CD4-positive, alpha-beta T cell (primary cell): ENCODE data around the gene APOBEC3A. TPM values are rescaled to one million over a fixed set of nuclear protein-coding genes. Genes with fewer than 3 reads are reported as not detected.
"Not testable (repeated sequence)": the region's sequence is repeated elsewhere in the genome, so short reads cannot be mapped to it uniquely, and the experiment has no call there.

Experiments used
- ATAC-seq: fragments of 200-7000 bp; cut with Tn5 transposase; one replicate; pipeline ENCODE4 v1.10.0; 2022; ENCODE audit warnings: mild to moderate bottlenecking; ENCODE audit not compliant: poor library complexity
- CTCF ChIA-PET: fragments of 350-600 bp; sonication (Branson Sonifier 250); formaldehyde crosslinking; loops from one replicate; lab custom pipeline; 2021; ENCODE audit warnings: antibody characterized with exemption, inconsistent platforms; lab: Charles Lee
- POLR2A ChIA-PET: fragments of 350-600 bp; sonication (Branson Sonifier 250); formaldehyde crosslinking; loops from one replicate; lab custom pipeline; 2021; ENCODE audit warnings: antibody characterized with exemption, inconsistent platforms; lab: Charles Lee
- DNase-seq, 14 experiments: peaks; one replicate each; pipeline ENCODE4 v3.0.0-alpha.2; 2013 to 2020; ENCODE audit warnings: mixed read lengths in 2 of 14
- H3K27ac ChIP-seq, 2 donors: one replicate each; pipeline versions ENCODE4 v1.5.1 to v1.7.0; 2013; ENCODE audit warnings: low read length in 2 of 2, low read depth in 1 of 2, mild to moderate bottlenecking in 1 of 2
- H3K27me3 ChIP-seq, 2 experiments: 1 replicate in 1 of 2; 2 replicates in 1 of 2; pipeline versions ENCODE4 v1.6.1 to v1.7.0; 2013; ENCODE audit warnings: low read length in 2 of 2, control low read depth in 1 of 2, mild to moderate bottlenecking in 1 of 2, moderate library complexity in 1 of 2; ENCODE audit not compliant: insufficient read depth in 2 of 2, control insufficient read depth in 1 of 2
- H3K36me3 ChIP-seq: one replicate; pipeline ENCODE4 v1.6.1; 2013; ENCODE audit warnings: low read length, control low read depth; ENCODE audit not compliant: insufficient read depth
- H3K4me1 ChIP-seq: one replicate; pipeline ENCODE4 v1.6.1; 2013; ENCODE audit warnings: low read length, control low read depth; ENCODE audit not compliant: insufficient read depth
- H3K4me3 ChIP-seq: one replicate; pipeline ENCODE4 v1.5.1; 2013; ENCODE audit warnings: mild to moderate bottlenecking, low read length, moderate library complexity
- H3K9me3 ChIP-seq, 2 experiments: 1 replicate in 1 of 2; 2 replicates in 1 of 2; pipeline versions ENCODE4 v1.6.1 to v1.7.0; 2013; ENCODE audit warnings: low read length in 2 of 2, mild to moderate bottlenecking in 2 of 2, control low read depth in 1 of 2, moderate library complexity in 1 of 2; ENCODE audit not compliant: control insufficient read depth in 1 of 2, insufficient read depth in 1 of 2
- H3K27ac Mint-ChIP-seq: one replicate; pipeline ENCODE4 v1.8.0; 2020; ENCODE audit warnings: mixed read lengths
- H3K27me3 Mint-ChIP-seq: one replicate; pipeline ENCODE4 v1.8.0; 2021; ENCODE audit warnings: mixed read lengths
- H3K36me3 Mint-ChIP-seq: one replicate; pipeline ENCODE4 v1.8.0; 2021; ENCODE audit warnings: low read depth, mixed read lengths
- H3K4me1 Mint-ChIP-seq: one replicate; pipeline ENCODE4 v1.8.0; 2021; ENCODE audit warnings: low read depth, mixed read lengths
- H3K4me3 Mint-ChIP-seq: one replicate; pipeline ENCODE4 v1.8.0; 2020; ENCODE audit warnings: mild to moderate bottlenecking, mixed read lengths
- H3K9me3 Mint-ChIP-seq: one replicate; pipeline ENCODE4 v1.8.0; 2020; ENCODE audit warnings: mixed read lengths
- CTCF ChIP-seq: fragments of 200-600 bp; IDR thresholded peaks from one replicate; pipeline ENCODE4 v1.8.0; 2022; ENCODE audit warnings: antibody characterized with exemption, mild to moderate bottlenecking
- intact Hi-C, 2 experiments: fragments of 100-400 bp; cut with DNase I in 1 of 2; cut with micrococcal nuclease in 1 of 2; formaldehyde crosslinking; loops; one replicate each; pipeline versions ENCODE4 v1.15.1 to v1.9.0; 2023 to 2025; cut with DNase I, micrococcal nuclease
- total RNA-seq, 174 experiments: library from RNA in 2 of 174; stranded (reverse) in 2 of 174; gene quantifications; one replicate each; pipeline ENCODE4 v1.2.3 and lab custom pipeline; 2021 to 2026

APOBEC3A gene
- total RNA-seq, 2 experiments from 2014 or later: 0.74 to 1.6 TPM

GRCh38 chr22:38980587-38980986 lies 23.2 kb downstream of the APOBEC3A start:
- CTCF ChIA-PET, ATAC-seq, H3K36me3 ChIP-seq, H3K4me3 ChIP-seq, H3K36me3 Mint-ChIP-seq, H3K27me3 Mint-ChIP-seq, H3K27ac Mint-ChIP-seq, H3K4me3 Mint-ChIP-seq, H3K27me3 ChIP-seq, H3K27ac ChIP-seq, DNase-seq, H3K9me3 Mint-ChIP-seq: not testable (repeated sequence)
- intact Hi-C loops: loop anchor here in 1 of 2 experiments (5.0 kb wide), 1 partner anchor 108 kb away; the partner anchor contains the start of gene CBX6
- H3K4me1 Mint-ChIP-seq: peaks cover 26% of the 10 kb centered on the region
- POLR2A ChIA-PET: interaction anchor here (1.1 kb wide), 1 partner anchor 109 kb away, joined by 3 read pairs; the partner anchor contains the start of gene CBX6
- Histone ChIP-seq H3K9me3 (peaks cover 0 to 18% of the 10 kb centered on the region in 2 experiments), H3K4me1 (peaks cover 45% of the 10 kb centered on the region)

- peak; percentile 30 for TF ChIP-seq CTCF
- Histone ChIP-seq H3K4me1 (peaks cover 52% of the 10 kb centered on the region), H3K27me3 (no peaks in the 10 kb centered on the region), H3K9me3 (peaks cover 0 to 18% of the 10 kb centered on the region in 2 experiments), H3K27ac (no peak overlapping the region), H3K36me3 (no peaks in the 10 kb centered on the region), H3K4me3 (peak overlapping the region; percentile 45)
- DNase-seq: peak in 4 of 14 experiments; percentile 13 to 59 (median 30)
- H3K4me1 Mint-ChIP-seq: peaks cover 26% of the 10 kb centered on the region
- H3K27ac Mint-ChIP-seq: peak overlapping the region; percentile 64
- no peaks in the 10 kb centered on the region for H3K27me3 Mint-ChIP-seq
- H3K4me3 Mint-ChIP-seq: peak overlapping the region; percentile 88
- intact Hi-C loops: loop anchor here in 1 of 2 experiments (5.0 kb wide), 1 partner anchor 109 kb away; the partner anchor contains the start of gene CBX6
- H3K9me3 Mint-ChIP-seq: no peaks in the 10 kb centered on the region
- no peaks in the 10 kb centered on the region for H3K36me3 Mint-ChIP-seq
- ChIA-PET CTCF (interaction anchor here (1.4 kb wide), 1 partner anchor 22 kb away, joined by 5 read pairs; no protein-coding TSS in a partner anchor), POLR2A (interaction anchor here (1.1 kb wide), 1 partner anchor 110 kb away, joined by 3 read pairs; the partner anchor contains the start of gene CBX6)
- ATAC-seq: peak; percentile 2
These were observed 23.9 kb downstream of the APOBEC3A start for GRCh38 chr22:38981005-38981991.

- ChIA-PET CTCF (interaction anchor here (1.4 kb wide), 1 partner anchor 21 kb away, joined by 5 read pairs; no protein-coding TSS in a partner anchor), POLR2A (interaction anchor here (0.5 kb wide), 2 partner anchors 328 to 1683 kb away, joined by 3 read pairs; no protein-coding TSS in a partner anchor)
- no peak for TF ChIP-seq CTCF
- no peak within 1 kb of the TSS for H3K27ac ChIP-seq
- peaks cover 26% of the 10 kb centered on the region for H3K4me1 Mint-ChIP-seq
- peaks cover 0 to 18% of the 10 kb centered on the region in 2 experiments for H3K9me3 ChIP-seq
- no peaks in the 10 kb centered on the region for H3K27me3 Mint-ChIP-seq
- H3K36me3 Mint-ChIP-seq: no peaks in the 10 kb centered on the region
- peak within 1 kb of the TSS; percentile 45 for H3K4me3 ChIP-seq
- ATAC-seq (peak; percentile 49), DNase-seq (peak in 13 of 14 experiments; percentile 15 to 92 (median 51))
- intact Hi-C loops: loop anchor here in 1 of 2 experiments (5.0 kb wide), 1 partner anchor 110 kb away; the partner anchor contains the start of gene CBX6
- H3K9me3 Mint-ChIP-seq: no peaks in the 10 kb centered on the region
- peak within 1 kb of the TSS; percentile 88 for H3K4me3 Mint-ChIP-seq
- H3K27ac Mint-ChIP-seq: peak within 1 kb of the TSS; percentile 64
- no peaks in the 10 kb centered on the region for H3K27me3 ChIP-seq
- no peaks in the 10 kb centered on the region for H3K36me3 ChIP-seq
- H3K4me1 ChIP-seq: peaks cover 62% of the 10 kb centered on the region
These were observed 24.9 kb downstream of the APOBEC3A start, which contains the start of gene APOBEC3B for GRCh38 chr22:38981992-38982927. APOBEC3B (plus strand) TSS chr22:38982347; CDS start chr22:38982454, 107 bp downstream.
